GM23338 (cell line): Measurements from ENCODE around the gene ABCF1. TPM values are rescaled to one million over a fixed set of nuclear protein-coding genes. Genes with fewer than 3 reads are reported as not detected.

Experiments used
- ATAC-seq: fragments of 200-7000 bp; cut with Tn5 transposase; 3 replicates; pipeline ENCODE4 v1.9.1; 2020
- DNase-seq: peaks from one replicate; pipeline ENCODE4 v3.0.0-alpha.2; 2015; ENCODE audit warnings: low spot score
- H2AFZ ChIP-seq: fragments of 200-600 bp; sonication (generic); 2 replicates; pipeline ENCODE4 v1.8.0; 2016; ENCODE audit warnings: antibody characterized with exemption, mild to moderate bottlenecking, moderate library complexity
- H3F3A ChIP-seq: fragments of 200-600 bp; sonication (generic); replicated peaks from 2 replicates; pipeline ENCODE4 v1.8.0; 2017; ENCODE audit warnings: antibody characterized with exemption, mixed run types, low read depth
- H3K27ac ChIP-seq: fragments of 200-600 bp; sonication (generic); 2 replicates; pipeline ENCODE4 v1.6.1; 2016; ENCODE audit warnings: low read depth
- H3K27me3 ChIP-seq: fragments of 200-600 bp; sonication (generic); 2 replicates; pipeline ENCODE4 v1.8.0; 2016; ENCODE audit warnings: mild to moderate bottlenecking, mixed run types, moderate library complexity; ENCODE audit not compliant: insufficient read depth
- H3K36me3 ChIP-seq: fragments of 200-600 bp; sonication (generic); 2 replicates; pipeline ENCODE4 v1.8.0; 2016; ENCODE audit warnings: mild to moderate bottlenecking; ENCODE audit not compliant: insufficient read depth
- H3K4me1 ChIP-seq: fragments of 200-600 bp; sonication (generic); 2 replicates; pipeline ENCODE4 v1.8.0; 2016; ENCODE audit warnings: mild to moderate bottlenecking, moderate library complexity; ENCODE audit not compliant: insufficient read depth
- H3K4me2 ChIP-seq: fragments of 200-600 bp; sonication (generic); 2 replicates; pipeline ENCODE4 v1.7.1; 2017; ENCODE audit warnings: mixed run types
- H3K4me3 ChIP-seq: fragments of 200-600 bp; sonication (generic); 2 replicates; pipeline ENCODE4 v1.6.1; 2016; ENCODE audit warnings: mixed run types
- H3K79me2 ChIP-seq: fragments of 200-600 bp; sonication (generic); replicated peaks from 2 replicates; pipeline ENCODE4 v1.8.0; 2017; ENCODE audit warnings: mild to moderate bottlenecking; ENCODE audit not compliant: insufficient read depth
- H3K9me2 ChIP-seq: fragments of 200-600 bp; sonication (generic); 2 replicates; pipeline ENCODE4 v1.8.0; 2017; ENCODE audit not compliant: insufficient read depth
- H4K20me1 ChIP-seq: fragments of 200-600 bp; sonication (generic); replicated peaks from 2 replicates; pipeline ENCODE4 v1.8.0; 2017; ENCODE audit warnings: mild to moderate bottlenecking; ENCODE audit not compliant: insufficient read depth
- H3K27ac Mint-ChIP-seq: 2 replicates; pipeline ENCODE4 v1.8.0; 2020; ENCODE audit warnings: inconsistent platforms, mild to moderate bottlenecking, moderate library complexity, mixed read lengths
- H3K27me3 Mint-ChIP-seq: 3 replicates; pipeline ENCODE4 v1.8.0; 2022; ENCODE audit warnings: low read depth, mild to moderate bottlenecking, moderate library complexity, mixed read lengths, inconsistent platforms; ENCODE audit not compliant: insufficient read depth, poor library complexity
- H3K36me3 Mint-ChIP-seq: 3 replicates; pipeline ENCODE4 v1.8.0; 2021; ENCODE audit warnings: low read depth, mild to moderate bottlenecking, inconsistent platforms, moderate library complexity, mixed read lengths
- H3K4me1 Mint-ChIP-seq: 3 replicates; pipeline ENCODE4 v1.8.0; 2020; ENCODE audit warnings: mild to moderate bottlenecking, inconsistent platforms, mixed read lengths
- H3K4me3 Mint-ChIP-seq: 3 replicates; pipeline ENCODE4 v1.8.0; 2021; ENCODE audit warnings: moderate library complexity, mild to moderate bottlenecking, inconsistent platforms, mixed read lengths
- H3K9me3 Mint-ChIP-seq: 3 replicates; pipeline ENCODE4 v1.8.0; 2020; ENCODE audit warnings: moderate library complexity, mild to moderate bottlenecking, inconsistent platforms, mixed read lengths
- CREB1 ChIP-seq: fragments of 250-450 bp; sonication (Bioruptor Pico); IDR thresholded peaks from 2 replicates; pipeline ENCODE4 v1.5.0; 2020; ENCODE audit warnings: low read depth, mild to moderate bottlenecking, moderate library complexity
- EZH2phosphoT487 ChIP-seq: fragments of 200-600 bp; sonication (generic); IDR thresholded peaks from one replicate; pipeline ENCODE4 v1.8.1; 2018; ENCODE audit warnings: antibody characterized with exemption; ENCODE audit not compliant: unreplicated experiment
- JUNB ChIP-seq: IDR thresholded peaks from one replicate; pipeline ENCODE4 v1.6.1; 2016; ENCODE audit warnings: antibody characterized with exemption; ENCODE audit not compliant: unreplicated experiment
- ZNF114 ChIP-seq: fragments of 250-450 bp; sonication (Bioruptor Pico); IDR thresholded peaks from 2 replicates; pipeline ENCODE4 v1.5.0; 2020; ENCODE audit warnings: mild to moderate bottlenecking, moderate library complexity
- ZNF331 ChIP-seq: fragments of 250-450 bp; sonication (Bioruptor Pico); IDR thresholded peaks from 2 replicates; pipeline ENCODE4 v1.5.0; 2020; ENCODE audit warnings: low read depth, mild to moderate bottlenecking, moderate library complexity
- polyA plus RNA-seq: library from polyadenylated mRNA; unstranded; fragments of >200 nt; fragmentation: Nextera tagmentation; extraction: Ambion mirVana; gene quantifications from 2 replicates; pipeline ENCODE4 v1.2.1, GENCODE V29; 2016
- total RNA-seq: library from RNA; depleted of rRNA; stranded (reverse); fragments of >200 nt; shearing (Covaris generic); gene quantifications from 2 replicates; pipeline ENCODE4 v1.2.3, GENCODE V29; 2014
- TF ChIP-seq, protein P1 (sequence below): IDR thresholded peaks from 2 replicates; pipeline ENCODE4 v1.6.1; 2016; ENCODE audit warnings: antibody characterized with exemption
- TF ChIP-seq, protein P2 (sequence below): fragments of 250-450 bp; sonication (Bioruptor Pico); IDR thresholded peaks from 2 replicates; pipeline ENCODE4 v1.5.0; 2020; ENCODE audit warnings: mild to moderate bottlenecking, moderate library complexity

The ABCF1 gene
- total and polyA plus RNA-seq, 2 experiments from 2014 or later: 92.6 to 244 TPM

DNA sequence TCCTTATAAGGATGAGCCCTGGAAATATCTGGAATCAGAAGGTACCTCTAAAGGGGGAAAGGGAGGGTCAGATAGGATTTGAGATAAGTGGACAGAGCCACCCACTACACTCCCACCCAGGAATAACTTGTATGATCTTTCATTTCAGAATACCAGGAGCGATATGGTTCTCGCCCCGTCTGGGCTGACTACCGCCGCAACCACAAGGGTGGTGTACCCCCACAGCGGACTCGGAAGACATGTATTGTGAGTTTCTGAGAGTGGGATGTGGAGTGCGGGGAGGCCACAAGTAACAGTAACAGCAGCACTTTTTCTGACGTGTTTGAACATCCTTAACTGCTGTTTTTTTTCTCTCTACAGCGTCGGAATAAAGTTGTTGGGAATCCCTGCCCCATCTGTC lies 48.3 kb downstream of the ABCF1 start:
- Mint-ChIP-seq H3K27me3 (peaks cover 34% of the 10 kb centered on the region), H3K4me1 (peaks cover 9% of the 10 kb centered on the region), H3K4me3 (peak overlapping the region; percentile 96), H3K9me3 (peaks cover 18% of the 10 kb centered on the region; the same call in 2 of the 3 replicates), H3K36me3 (peaks cover 62% of the 10 kb centered on the region), H3K27ac (no peak overlapping the region)
- H3K27me3 ChIP-seq: no peaks in the 10 kb centered on the region
- TF ChIP-seq, protein P1, sequence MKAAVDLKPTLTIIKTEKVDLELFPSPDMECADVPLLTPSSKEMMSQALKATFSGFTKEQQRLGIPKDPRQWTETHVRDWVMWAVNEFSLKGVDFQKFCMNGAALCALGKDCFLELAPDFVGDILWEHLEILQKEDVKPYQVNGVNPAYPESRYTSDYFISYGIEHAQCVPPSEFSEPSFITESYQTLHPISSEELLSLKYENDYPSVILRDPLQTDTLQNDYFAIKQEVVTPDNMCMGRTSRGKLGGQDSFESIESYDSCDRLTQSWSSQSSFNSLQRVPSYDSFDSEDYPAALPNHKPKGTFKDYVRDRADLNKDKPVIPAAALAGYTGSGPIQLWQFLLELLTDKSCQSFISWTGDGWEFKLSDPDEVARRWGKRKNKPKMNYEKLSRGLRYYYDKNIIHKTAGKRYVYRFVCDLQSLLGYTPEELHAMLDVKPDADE: no peak
- TF ChIP-seq JUNB: no peak
- TF ChIP-seq, protein P2, sequence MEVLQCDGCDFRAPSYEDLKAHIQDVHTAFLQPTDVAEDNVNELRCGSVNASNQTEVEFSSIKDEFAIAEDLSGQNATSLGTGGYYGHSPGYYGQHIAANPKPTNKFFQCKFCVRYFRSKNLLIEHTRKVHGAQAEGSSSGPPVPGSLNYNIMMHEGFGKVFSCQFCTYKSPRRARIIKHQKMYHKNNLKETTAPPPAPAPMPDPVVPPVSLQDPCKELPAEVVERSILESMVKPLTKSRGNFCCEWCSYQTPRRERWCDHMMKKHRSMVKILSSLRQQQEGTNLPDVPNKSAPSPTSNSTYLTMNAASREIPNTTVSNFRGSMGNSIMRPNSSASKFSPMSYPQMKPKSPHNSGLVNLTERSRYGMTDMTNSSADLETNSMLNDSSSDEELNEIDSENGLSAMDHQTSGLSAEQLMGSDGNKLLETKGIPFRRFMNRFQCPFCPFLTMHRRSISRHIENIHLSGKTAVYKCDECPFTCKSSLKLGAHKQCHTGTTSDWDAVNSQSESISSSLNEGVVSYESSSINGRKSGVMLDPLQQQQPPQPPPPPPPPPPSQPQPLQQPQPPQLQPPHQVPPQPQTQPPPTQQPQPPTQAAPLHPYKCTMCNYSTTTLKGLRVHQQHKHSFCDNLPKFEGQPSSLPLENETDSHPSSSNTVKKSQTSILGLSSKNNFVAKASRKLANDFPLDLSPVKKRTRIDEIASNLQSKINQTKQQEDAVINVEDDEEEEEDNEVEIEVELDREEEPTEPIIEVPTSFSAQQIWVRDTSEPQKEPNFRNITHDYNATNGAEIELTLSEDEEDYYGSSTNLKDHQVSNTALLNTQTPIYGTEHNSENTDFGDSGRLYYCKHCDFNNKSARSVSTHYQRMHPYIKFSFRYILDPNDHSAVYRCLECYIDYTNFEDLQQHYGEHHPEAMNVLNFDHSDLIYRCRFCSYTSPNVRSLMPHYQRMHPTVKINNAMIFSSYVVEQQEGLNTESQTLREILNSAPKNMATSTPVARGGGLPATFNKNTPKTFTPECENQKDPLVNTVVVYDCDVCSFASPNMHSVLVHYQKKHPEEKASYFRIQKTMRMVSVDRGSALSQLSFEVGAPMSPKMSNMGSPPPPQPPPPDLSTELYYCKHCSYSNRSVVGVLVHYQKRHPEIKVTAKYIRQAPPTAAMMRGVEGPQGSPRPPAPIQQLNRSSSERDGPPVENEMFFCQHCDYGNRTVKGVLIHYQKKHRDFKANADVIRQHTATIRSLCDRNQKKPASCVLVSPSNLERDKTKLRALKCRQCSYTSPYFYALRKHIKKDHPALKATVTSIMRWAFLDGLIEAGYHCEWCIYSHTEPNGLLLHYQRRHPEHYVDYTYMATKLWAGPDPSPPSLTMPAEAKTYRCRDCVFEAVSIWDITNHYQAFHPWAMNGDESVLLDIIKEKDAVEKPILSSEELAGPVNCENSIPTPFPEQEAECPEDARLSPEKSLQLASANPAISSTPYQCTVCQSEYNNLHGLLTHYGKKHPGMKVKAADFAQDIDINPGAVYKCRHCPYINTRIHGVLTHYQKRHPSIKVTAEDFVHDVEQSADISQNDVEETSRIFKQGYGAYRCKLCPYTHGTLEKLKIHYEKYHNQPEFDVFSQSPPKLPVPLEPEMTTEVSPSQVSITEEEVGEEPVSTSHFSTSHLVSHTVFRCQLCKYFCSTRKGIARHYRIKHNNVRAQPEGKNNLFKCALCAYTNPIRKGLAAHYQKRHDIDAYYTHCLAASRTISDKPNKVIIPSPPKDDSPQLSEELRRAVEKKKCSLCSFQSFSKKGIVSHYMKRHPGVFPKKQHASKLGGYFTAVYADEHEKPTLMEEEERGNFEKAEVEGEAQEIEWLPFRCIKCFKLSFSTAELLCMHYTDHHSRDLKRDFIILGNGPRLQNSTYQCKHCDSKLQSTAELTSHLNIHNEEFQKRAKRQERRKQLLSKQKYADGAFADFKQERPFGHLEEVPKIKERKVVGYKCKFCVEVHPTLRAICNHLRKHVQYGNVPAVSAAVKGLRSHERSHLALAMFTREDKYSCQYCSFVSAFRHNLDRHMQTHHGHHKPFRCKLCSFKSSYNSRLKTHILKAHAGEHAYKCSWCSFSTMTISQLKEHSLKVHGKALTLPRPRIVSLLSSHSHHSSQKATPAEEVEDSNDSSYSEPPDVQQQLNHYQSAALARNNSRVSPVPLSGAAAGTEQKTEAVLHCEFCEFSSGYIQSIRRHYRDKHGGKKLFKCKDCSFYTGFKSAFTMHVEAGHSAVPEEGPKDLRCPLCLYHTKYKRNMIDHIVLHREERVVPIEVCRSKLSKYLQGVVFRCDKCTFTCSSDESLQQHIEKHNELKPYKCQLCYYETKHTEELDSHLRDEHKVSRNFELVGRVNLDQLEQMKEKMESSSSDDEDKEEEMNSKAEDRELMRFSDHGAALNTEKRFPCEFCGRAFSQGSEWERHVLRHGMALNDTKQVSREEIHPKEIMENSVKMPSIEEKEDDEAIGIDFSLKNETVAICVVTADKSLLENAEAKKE (CRISPR knock-in tag): no peak
- no peak for TF ChIP-seq ZNF331
- no peak for TF ChIP-seq EZH2phosphoT487
- no peak for TF ChIP-seq CREB1 (CRISPR knock-in tag)
- no peak for TF ChIP-seq ZNF114 (CRISPR knock-in tag)
- no peak overlapping the region for H3K4me2 ChIP-seq
- peaks cover 27% of the 10 kb centered on the region for H3K79me2 ChIP-seq
- no peak overlapping the region for H2AFZ ChIP-seq
- no peaks in the 10 kb centered on the region; the same call in 1 of the 2 replicates for H4K20me1 ChIP-seq
- no peak overlapping the region for H3K27ac ChIP-seq
- H3K4me3 ChIP-seq: no peak overlapping the region
- DNase-seq: no peak
- peaks cover 28% of the 10 kb centered on the region for H3K36me3 ChIP-seq
- no peaks in the 10 kb centered on the region for H3K9me2 ChIP-seq
- ATAC-seq: no peak
- H3K4me1 ChIP-seq: peaks cover 6% of the 10 kb centered on the region
- H3F3A ChIP-seq: peaks cover 7% of the 10 kb centered on the region; the same call in 1 of the 2 replicates
